HepG2 (cell line): ENCODE data around the gene TARBP2. TPM values are rescaled to one million over a fixed set of nuclear protein-coding genes. Genes with fewer than 3 reads are reported as not detected.

Experiments
- POLR2A ChIP-seq, 2 experiments: IDR thresholded peaks; 2 replicates each; pipeline ENCODE4 v1.6.1; 2011; ENCODE audit warnings: low read depth in 2 of 2, low read length in 2 of 2, mild to moderate bottlenecking in 1 of 2, moderate library complexity in 1 of 2; ENCODE audit not compliant: insufficient read depth in 1 of 2
- SIN3B ChIP-seq: fragments of 150-350 bp; IDR thresholded peaks from 2 replicates; pipeline ENCODE4 v1.6.1; 2014; ENCODE audit warnings: low read length
- STAT5B ChIP-seq: sonication (generic); formaldehyde crosslinking; IDR thresholded peaks from 2 replicates; pipeline ENCODE4 v1.4.0; 2020; ENCODE audit warnings: missing genetic modification reagents
- ZNF326 ChIP-seq: sonication (generic); formaldehyde crosslinking; IDR thresholded peaks from 2 replicates; pipeline ENCODE4 v1.4.0; 2020; ENCODE audit warnings: missing genetic modification reagents, borderline replicate concordance
- ZNF549 ChIP-seq: sonication (generic); formaldehyde crosslinking; IDR thresholded peaks from 2 replicates; pipeline ENCODE4 v1.5.0; 2020; ENCODE audit warnings: missing genetic modification reagents
- ZNF883 ChIP-seq: sonication (generic); formaldehyde crosslinking; IDR thresholded peaks from 2 replicates; pipeline ENCODE4 v1.5.1; 2020; ENCODE audit warnings: mild to moderate bottlenecking, missing genetic modification reagents; ENCODE audit errors: not compliant biosample characterization
- polyA plus RNA-seq, 8 experiments: library from polyadenylated mRNA; depleted of rRNA in 3 of 8; stranded (reverse) in 7 of 8; unstranded in 1 of 8; fragments of >200 nt; fragmentation: Illumina TruSeq in 4 of 8; extraction: Trizol in 4 of 8; gene quantifications; 2 replicates each; pipeline versions ENCODE4 v1.2.1 to v1.2.3, GENCODE V29; 2011 to 2016; ENCODE audit warnings: low read depth in 4 of 8, missing spikeins in 1 of 8, mixed read lengths in 1 of 8; ENCODE audit not compliant: insufficient read depth in 1 of 8
- total RNA-seq, 5 experiments: library from RNA; depleted of rRNA; stranded (reverse); fragments of >200 nt; fragmentation: Illumina TruSeq; extraction: Trizol; gene quantifications; 2 replicates each; pipeline ENCODE4 v1.2.3, GENCODE V29; 2016; ENCODE audit warnings: low read depth in 1 of 5
- TF ChIP-seq, protein P1 (sequence below): sonication (generic); formaldehyde crosslinking; IDR thresholded peaks from 2 replicates; pipeline ENCODE4 v1.5.0; 2020; ENCODE audit warnings: mild to moderate bottlenecking, missing genetic modification reagents, borderline replicate concordance
- TF ChIP-seq, protein P2 (sequence below): sonication (generic); formaldehyde crosslinking; IDR thresholded peaks from 2 replicates; pipeline ENCODE4 v1.4.0; 2020; ENCODE audit warnings: missing genetic modification reagents, borderline replicate concordance
- TF ChIP-seq, protein P3 (sequence below): sonication (generic); formaldehyde crosslinking; IDR thresholded peaks from 2 replicates; pipeline ENCODE4 v1.4.0; 2020; ENCODE audit warnings: missing genetic modification reagents
- TF ChIP-seq, protein P4 (sequence below): sonication (generic); formaldehyde crosslinking; IDR thresholded peaks from 2 replicates; pipeline ENCODE4 v1.4.0; 2020; ENCODE audit warnings: missing genetic modification reagents, mild to moderate bottlenecking, borderline replicate concordance

TARBP2 gene
- total and polyA plus RNA-seq, 2 of the 13 experiments (the other 11 are each of a cell fraction or from before 2014, with no cell fraction given), result 47.0 to 55.5 TPM

DNA sequence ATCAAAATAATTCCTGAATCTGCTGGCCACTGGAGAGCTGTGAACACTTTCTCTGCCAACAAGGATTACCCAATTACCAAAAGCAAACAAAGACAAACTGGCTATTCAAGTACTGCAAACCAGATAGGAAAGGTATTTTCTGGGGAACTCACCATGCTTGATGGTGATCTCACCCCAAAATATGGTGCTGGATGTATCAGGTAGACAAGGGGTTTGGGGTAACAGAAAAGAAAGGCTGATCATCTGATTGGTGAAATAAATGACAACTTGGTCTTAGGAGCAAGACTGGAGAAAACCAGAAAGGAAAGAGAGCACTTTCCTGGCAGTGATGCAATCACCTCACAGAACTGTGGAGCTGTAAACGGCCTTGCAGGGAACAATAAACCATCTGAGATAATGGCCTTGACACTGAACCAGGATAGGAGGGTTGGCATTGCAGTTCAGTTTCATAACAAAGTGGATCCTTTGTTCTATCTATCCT lies 37.2 kb downstream of the TARBP2 start (continued):
- TF ChIP-seq, protein P1, sequence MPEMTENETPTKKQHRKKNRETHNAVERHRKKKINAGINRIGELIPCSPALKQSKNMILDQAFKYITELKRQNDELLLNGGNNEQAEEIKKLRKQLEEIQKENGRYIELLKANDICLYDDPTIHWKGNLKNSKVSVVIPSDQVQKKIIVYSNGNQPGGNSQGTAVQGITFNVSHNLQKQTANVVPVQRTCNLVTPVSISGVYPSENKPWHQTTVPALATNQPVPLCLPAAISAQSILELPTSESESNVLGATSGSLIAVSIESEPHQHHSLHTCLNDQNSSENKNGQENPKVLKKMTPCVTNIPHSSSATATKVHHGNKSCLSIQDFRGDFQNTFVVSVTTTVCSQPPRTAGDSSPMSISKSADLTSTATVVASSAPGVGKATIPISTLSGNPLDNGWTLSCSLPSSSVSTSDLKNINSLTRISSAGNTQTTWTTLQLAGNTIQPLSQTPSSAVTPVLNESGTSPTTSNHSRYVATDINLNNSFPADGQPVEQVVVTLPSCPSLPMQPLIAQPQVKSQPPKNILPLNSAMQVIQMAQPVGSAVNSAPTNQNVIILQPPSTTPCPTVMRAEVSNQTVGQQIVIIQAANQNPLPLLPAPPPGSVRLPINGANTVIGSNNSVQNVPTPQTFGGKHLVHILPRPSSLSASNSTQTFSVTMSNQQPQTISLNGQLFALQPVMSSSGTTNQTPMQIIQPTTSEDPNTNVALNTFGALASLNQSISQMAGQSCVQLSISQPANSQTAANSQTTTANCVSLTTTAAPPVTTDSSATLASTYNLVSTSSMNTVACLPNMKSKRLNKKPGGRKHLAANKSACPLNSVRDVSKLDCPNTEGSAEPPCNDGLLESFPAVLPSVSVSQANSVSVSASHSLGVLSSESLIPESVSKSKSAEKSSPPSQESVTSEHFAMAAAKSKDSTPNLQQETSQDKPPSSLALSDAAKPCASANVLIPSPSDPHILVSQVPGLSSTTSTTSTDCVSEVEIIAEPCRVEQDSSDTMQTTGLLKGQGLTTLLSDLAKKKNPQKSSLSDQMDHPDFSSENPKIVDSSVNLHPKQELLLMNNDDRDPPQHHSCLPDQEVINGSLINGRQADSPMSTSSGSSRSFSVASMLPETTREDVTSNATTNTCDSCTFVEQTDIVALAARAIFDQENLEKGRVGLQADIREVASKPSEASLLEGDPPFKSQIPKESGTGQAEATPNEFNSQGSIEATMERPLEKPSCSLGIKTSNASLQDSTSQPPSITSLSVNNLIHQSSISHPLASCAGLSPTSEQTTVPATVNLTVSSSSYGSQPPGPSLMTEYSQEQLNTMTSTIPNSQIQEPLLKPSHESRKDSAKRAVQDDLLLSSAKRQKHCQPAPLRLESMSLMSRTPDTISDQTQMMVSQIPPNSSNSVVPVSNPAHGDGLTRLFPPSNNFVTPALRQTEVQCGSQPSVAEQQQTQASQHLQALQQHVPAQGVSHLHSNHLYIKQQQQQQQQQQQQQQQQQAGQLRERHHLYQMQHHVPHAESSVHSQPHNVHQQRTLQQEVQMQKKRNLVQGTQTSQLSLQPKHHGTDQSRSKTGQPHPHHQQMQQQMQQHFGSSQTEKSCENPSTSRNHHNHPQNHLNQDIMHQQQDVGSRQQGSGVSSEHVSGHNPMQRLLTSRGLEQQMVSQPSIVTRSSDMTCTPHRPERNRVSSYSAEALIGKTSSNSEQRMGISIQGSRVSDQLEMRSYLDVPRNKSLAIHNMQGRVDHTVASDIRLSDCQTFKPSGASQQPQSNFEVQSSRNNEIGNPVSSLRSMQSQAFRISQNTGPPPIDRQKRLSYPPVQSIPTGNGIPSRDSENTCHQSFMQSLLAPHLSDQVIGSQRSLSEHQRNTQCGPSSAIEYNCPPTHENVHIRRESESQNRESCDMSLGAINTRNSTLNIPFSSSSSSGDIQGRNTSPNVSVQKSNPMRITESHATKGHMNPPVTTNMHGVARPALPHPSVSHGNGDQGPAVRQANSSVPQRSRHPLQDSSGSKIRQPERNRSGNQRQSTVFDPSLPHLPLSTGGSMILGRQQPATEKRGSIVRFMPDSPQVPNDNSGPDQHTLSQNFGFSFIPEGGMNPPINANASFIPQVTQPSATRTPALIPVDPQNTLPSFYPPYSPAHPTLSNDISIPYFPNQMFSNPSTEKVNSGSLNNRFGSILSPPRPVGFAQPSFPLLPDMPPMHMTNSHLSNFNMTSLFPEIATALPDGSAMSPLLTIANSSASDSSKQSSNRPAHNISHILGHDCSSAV (CRISPR knock-in tag), result no peak
- TF ChIP-seq, protein P2, sequence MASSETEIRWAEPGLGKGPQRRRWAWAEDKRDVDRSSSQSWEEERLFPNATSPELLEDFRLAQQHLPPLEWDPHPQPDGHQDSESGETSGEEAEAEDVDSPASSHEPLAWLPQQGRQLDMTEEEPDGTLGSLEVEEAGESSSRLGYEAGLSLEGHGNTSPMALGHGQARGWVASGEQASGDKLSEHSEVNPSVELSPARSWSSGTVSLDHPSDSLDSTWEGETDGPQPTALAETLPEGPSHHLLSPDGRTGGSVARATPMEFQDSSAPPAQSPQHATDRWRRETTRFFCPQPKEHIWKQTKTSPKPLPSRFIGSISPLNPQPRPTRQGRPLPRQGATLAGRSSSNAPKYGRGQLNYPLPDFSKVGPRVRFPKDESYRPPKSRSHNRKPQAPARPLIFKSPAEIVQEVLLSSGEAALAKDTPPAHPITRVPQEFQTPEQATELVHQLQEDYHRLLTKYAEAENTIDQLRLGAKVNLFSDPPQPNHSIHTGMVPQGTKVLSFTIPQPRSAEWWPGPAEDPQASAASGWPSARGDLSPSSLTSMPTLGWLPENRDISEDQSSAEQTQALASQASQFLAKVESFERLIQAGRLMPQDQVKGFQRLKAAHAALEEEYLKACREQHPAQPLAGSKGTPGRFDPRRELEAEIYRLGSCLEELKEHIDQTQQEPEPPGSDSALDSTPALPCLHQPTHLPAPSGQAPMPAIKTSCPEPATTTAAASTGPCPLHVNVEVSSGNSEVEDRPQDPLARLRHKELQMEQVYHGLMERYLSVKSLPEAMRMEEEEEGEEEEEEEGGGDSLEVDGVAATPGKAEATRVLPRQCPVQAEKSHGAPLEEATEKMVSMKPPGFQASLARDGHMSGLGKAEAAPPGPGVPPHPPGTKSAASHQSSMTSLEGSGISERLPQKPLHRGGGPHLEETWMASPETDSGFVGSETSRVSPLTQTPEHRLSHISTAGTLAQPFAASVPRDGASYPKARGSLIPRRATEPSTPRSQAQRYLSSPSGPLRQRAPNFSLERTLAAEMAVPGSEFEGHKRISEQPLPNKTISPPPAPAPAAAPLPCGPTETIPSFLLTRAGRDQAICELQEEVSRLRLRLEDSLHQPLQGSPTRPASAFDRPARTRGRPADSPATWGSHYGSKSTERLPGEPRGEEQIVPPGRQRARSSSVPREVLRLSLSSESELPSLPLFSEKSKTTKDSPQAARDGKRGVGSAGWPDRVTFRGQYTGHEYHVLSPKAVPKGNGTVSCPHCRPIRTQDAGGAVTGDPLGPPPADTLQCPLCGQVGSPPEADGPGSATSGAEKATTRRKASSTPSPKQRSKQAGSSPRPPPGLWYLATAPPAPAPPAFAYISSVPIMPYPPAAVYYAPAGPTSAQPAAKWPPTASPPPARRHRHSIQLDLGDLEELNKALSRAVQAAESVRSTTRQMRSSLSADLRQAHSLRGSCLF, result no peak; the same call in 1 of the 2 replicates
- TF ChIP-seq ZNF326 (CRISPR knock-in tag) (no peak), STAT5B (CRISPR knock-in tag) (0 out of 2 replicates have a peak, but pooled peaks have one; percentile 65), POLR2A (IDR thresholded peaks at IDR 0.05; ENCODE audit: insufficient read depth in 1 of 2, low read depth in 2 of 2, low read length in 2 of 2) (no peak), ZNF883 (CRISPR knock-in tag) (no peak), SIN3B (no peak), ZNF549 (CRISPR knock-in tag) (no peak)
- TF ChIP-seq, protein P3, sequence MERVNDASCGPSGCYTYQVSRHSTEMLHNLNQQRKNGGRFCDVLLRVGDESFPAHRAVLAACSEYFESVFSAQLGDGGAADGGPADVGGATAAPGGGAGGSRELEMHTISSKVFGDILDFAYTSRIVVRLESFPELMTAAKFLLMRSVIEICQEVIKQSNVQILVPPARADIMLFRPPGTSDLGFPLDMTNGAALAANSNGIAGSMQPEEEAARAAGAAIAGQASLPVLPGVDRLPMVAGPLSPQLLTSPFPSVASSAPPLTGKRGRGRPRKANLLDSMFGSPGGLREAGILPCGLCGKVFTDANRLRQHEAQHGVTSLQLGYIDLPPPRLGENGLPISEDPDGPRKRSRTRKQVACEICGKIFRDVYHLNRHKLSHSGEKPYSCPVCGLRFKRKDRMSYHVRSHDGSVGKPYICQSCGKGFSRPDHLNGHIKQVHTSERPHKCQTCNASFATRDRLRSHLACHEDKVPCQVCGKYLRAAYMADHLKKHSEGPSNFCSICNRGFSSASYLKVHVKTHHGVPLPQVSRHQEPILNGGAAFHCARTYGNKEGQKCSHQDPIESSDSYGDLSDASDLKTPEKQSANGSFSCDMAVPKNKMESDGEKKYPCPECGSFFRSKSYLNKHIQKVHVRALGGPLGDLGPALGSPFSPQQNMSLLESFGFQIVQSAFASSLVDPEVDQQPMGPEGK (CRISPR knock-in tag), result peak; percentile 44; the same call in 1 of the 2 replicates
- TF ChIP-seq, protein P4, sequence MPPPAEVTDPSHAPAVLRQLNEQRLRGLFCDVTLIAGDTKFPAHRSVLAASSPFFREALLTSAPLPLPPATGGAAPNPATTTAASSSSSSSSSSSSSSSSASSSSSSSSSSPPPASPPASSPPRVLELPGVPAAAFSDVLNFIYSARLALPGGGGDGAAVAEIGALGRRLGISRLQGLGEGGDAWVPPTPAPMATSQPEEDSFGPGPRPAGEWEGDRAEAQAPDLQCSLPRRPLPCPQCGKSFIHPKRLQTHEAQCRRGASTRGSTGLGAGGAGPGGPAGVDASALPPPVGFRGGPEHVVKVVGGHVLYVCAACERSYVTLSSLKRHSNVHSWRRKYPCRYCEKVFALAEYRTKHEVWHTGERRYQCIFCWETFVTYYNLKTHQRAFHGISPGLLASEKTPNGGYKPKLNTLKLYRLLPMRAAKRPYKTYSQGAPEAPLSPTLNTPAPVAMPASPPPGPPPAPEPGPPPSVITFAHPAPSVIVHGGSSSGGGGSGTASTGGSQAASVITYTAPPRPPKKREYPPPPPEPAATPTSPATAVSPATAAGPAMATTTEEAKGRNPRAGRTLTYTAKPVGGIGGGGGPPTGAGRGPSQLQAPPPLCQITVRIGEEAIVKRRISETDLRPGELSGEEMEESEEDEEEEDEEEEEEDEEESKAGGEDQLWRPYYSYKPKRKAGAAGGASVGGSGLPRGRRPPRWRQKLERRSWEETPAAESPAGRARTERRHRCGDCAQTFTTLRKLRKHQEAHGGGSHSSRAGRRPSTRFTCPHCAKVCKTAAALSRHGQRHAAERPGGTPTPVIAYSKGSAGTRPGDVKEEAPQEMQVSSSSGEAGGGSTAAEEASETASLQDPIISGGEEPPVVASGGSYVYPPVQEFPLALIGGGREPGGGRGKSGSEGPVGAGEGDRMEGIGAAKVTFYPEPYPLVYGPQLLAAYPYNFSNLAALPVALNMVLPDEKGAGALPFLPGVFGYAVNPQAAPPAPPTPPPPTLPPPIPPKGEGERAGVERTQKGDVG (CRISPR knock-in tag), result no peak
